GM12878 (cell line): ENCODE results near the gene TFR2. TPM values are rescaled to one million over a fixed set of nuclear protein-coding genes. Genes with fewer than 3 reads are reported as not detected.

Source experiments
- ATAC-seq: fragments of 200-7000 bp; cut with Tn5 transposase; 3 replicates; pipeline ENCODE4 v1.9.1; 2020; ENCODE audit warnings: mild to moderate bottlenecking, moderate library complexity
- BruUV-seq: library from RNA; stranded (reverse); fragments of 400-500 nt; replicated peaks from 2 replicates; lab custom pipeline; 2021; lab: Mats Ljungman, UMichigan
- CTCF ChIA-PET: fragments of 300-600 bp; sonication (Branson Sonifier 250); formaldehyde crosslinking; extraction: SDS; loops from one replicate; lab custom pipeline; 2021; ENCODE audit warnings: inconsistent platforms; lab: Yijun Ruan, JAX
- POLR2A ChIA-PET: fragments of 350-600 bp; formaldehyde crosslinking; extraction: SDS; loops from one replicate; lab custom pipeline; 2021; ENCODE audit warnings: inconsistent platforms; lab: Charles Lee
- RAD21 ChIA-PET: fragments of 300-600 bp; sonication (Branson Sonifier 250); formaldehyde crosslinking; loops from one replicate; lab custom pipeline; 2023; ENCODE audit warnings: antibody characterized with exemption; ENCODE audit not compliant: unreplicated experiment; lab: Charles Lee
- SMC1A ChIA-PET: fragments of 300-600 bp; sonication (Branson Sonifier 250); formaldehyde crosslinking; loops from one replicate; lab custom pipeline; 2023; ENCODE audit not compliant: unreplicated experiment, uncharacterized antibody; lab: Charles Lee
- DNase-seq: peaks from one replicate; pipeline ENCODE4 v3.0.0-alpha.2; 2011; ENCODE audit warnings: low read depth, low spot score
- FAIRE-seq: peaks from 3 replicates; lab custom pipeline; 2011; peaks lifted over from hg19 to GRCh38; lab: Jason Lieb, UNC
- H2AFZ ChIP-seq: 2 replicates; pipeline ENCODE4 v1.6.0; 2011; ENCODE audit warnings: low read depth, low read length, control low read depth; ENCODE audit not compliant: control insufficient read depth
- H3K27ac ChIP-seq: 2 replicates; pipeline ENCODE4 v1.5.1; 2011; ENCODE audit warnings: control low read depth; ENCODE audit not compliant: control insufficient read depth, insufficient read depth
- H3K27me3 ChIP-seq, 2 experiments: replicated peaks in 1 of 2; 2 replicates each; pipeline versions ENCODE4 v1.6.0 to v1.6.1; 2011; ENCODE audit warnings: low read length in 1 of 2; ENCODE audit not compliant: control insufficient read depth in 2 of 2, insufficient read depth in 2 of 2
- H3K36me3 ChIP-seq, 2 experiments: 2 replicates each; pipeline ENCODE4 v1.5.1; 2011; ENCODE audit warnings: low read length in 1 of 2; ENCODE audit not compliant: control insufficient read depth in 2 of 2, insufficient read depth in 2 of 2
- H3K4me1 ChIP-seq: 2 replicates; pipeline ENCODE4 v1.6.1; 2011; ENCODE audit warnings: mild to moderate bottlenecking, low read length, moderate library complexity, mixed read lengths; ENCODE audit not compliant: control insufficient read depth, insufficient read depth
- H3K4me2 ChIP-seq: 2 replicates; pipeline ENCODE4 v1.6.0; 2011; ENCODE audit warnings: control low read depth; ENCODE audit not compliant: control insufficient read depth, insufficient read depth
- H3K4me3 ChIP-seq: fragments of 200-600 bp; sonication (generic); 2 replicates; pipeline ENCODE4 v1.5.1; 2016
- H3K79me2 ChIP-seq: 2 replicates; pipeline ENCODE4 v1.6.0; 2011; ENCODE audit warnings: low read length; ENCODE audit not compliant: control insufficient read depth, insufficient read depth
- H3K9ac ChIP-seq: 2 replicates; pipeline ENCODE4 v1.8.0; 2011; ENCODE audit warnings: low read length, control low read depth, mixed read lengths; ENCODE audit not compliant: control insufficient read depth, insufficient read depth
- H3K9me3 ChIP-seq: replicated peaks from 3 replicates; pipeline ENCODE4 v1.5.1; 2011; ENCODE audit warnings: mild to moderate bottlenecking, low read length; ENCODE audit not compliant: control insufficient read depth, insufficient read depth
- H4K20me1 ChIP-seq: 2 replicates; pipeline ENCODE4 v1.6.0; 2011; ENCODE audit not compliant: control insufficient read depth, insufficient read depth
- CREM ChIP-seq: IDR thresholded peaks from 2 replicates; pipeline ENCODE4 v1.6.1; 2014; ENCODE audit warnings: antibody characterized with exemption, low read depth
- CUX1 ChIP-seq: IDR thresholded peaks from 2 replicates; pipeline ENCODE4 v1.6.1; 2012; ENCODE audit warnings: improper control_type of control experiment, low read depth, low read length; ENCODE audit not compliant: insufficient replicate concordance
- ESRRA ChIP-seq: IDR thresholded peaks from 2 replicates; pipeline ENCODE4 v1.6.1; 2012; ENCODE audit warnings: mild to moderate bottlenecking, low read length, improper control_type of control experiment
- FOS ChIP-seq: IDR thresholded peaks from 3 replicates; pipeline ENCODE4 v1.6.1; 2011; ENCODE audit warnings: borderline replicate concordance; ENCODE audit not compliant: insufficient read length; ENCODE audit errors: extremely low read depth
- POLR2AphosphoS2 ChIP-seq: IDR thresholded peaks from 2 replicates; pipeline ENCODE4 v1.6.1; 2011; ENCODE audit warnings: low read depth, mild to moderate bottlenecking, low read length, improper control_type of control experiment, moderate library complexity
- ZBTB4 ChIP-seq: fragments of 450-650 bp; formaldehyde crosslinking; IDR thresholded peaks from 2 replicates; pipeline ENCODE4 v1.4.0; 2022; ENCODE audit warnings: mild to moderate bottlenecking, moderate library complexity
- ZNF687 ChIP-seq: fragments of 450-650 bp; IDR thresholded peaks from 2 replicates; pipeline ENCODE4 v1.6.1; 2017; ENCODE audit warnings: mild to moderate bottlenecking, moderate library complexity
- WGBS: methylation state at CpG from one replicate; pipeline ENCODE4 v1.1.6; 2016; ENCODE audit warnings: low lambda C conversion rate; ENCODE audit not compliant: insufficient replicate concordance, insufficient coverage; ENCODE audit errors: missing lambda C conversion rate; 5-methylcytosine and 5-hydroxymethylcytosine counted together
- in situ Hi-C: fragments of 300-500 bp; cut with MboI; formaldehyde crosslinking; loops from 9 replicates; pipeline ENCODE4 v1.14.3; 2018; ENCODE audit warnings: mixed read lengths
- intact Hi-C: fragments of 100-400 bp; cut with micrococcal nuclease; formaldehyde crosslinking; loops from one replicate; pipeline ENCODE4 v1.14.2; 2022; ENCODE audit not compliant: unreplicated experiment
- polyA plus RNA-seq, 11 experiments: library from polyadenylated mRNA; depleted of rRNA in 4 of 11; unstranded in 6 of 11; stranded (reverse) in 5 of 11; fragments of >200 nt; fragmentation: Nextera tagmentation in 4 of 11; fragmentation: Illumina TruSeq in 1 of 11; extraction: Ambion mirVana in 4 of 11; extraction: Trizol in 1 of 11; gene quantifications; 1 replicate in 1 of 11; 2 replicates in 10 of 11; pipeline versions ENCODE4 v1.2.1 to v1.2.3, GENCODE V29; 2011 to 2016; ENCODE audit warnings: inconsistent platforms in 2 of 11, missing spikeins in 2 of 11, low read depth in 1 of 11
- total RNA-seq, 4 experiments: library from RNA; depleted of rRNA in 3 of 4; stranded (reverse); fragments of >200 nt in 3 of 4; fragmentation: Illumina TruSeq in 1 of 4; extraction: Trizol in 1 of 4; gene quantifications; 2 replicates each; pipeline versions ENCODE4 v1.2.1 to v1.2.3, GENCODE V29; 2013 to 2021

The TFR2 gene
- total and polyA plus RNA-seq, 10 of the 15 experiments (the other 5 are each of a cell fraction or from before 2014, with no cell fraction given) = 0.30 to 7.2 (median 1.8) TPM

- TF ChIP-seq ZBTB4 (CRISPR knock-in tag) (no peak), POLR2AphosphoS2 (no peak), CREM (no peak)
Observed at GRCh38 chr7:100573691-100574361, 67.5 kb downstream of the TFR2 start, which contains the start of gene SAP25 (continued).

GRCh38 chr7:100572949-100573675 lies 68.2 kb downstream of the TFR2 start:
- ChIA-PET CTCF (interaction anchor here (0.7 kb wide), 1 partner anchor 12 kb away, joined by 3 read pairs; no protein-coding TSS in a partner anchor), RAD21 (no interaction called here), SMC1A (no interaction called here), POLR2A (no interaction called here)
- H4K20me1 ChIP-seq = no peaks in the 10 kb centered on the region
- peaks cover 22% of the 10 kb centered on the region for H3K4me1 ChIP-seq
- H3K27me3 ChIP-seq = no peaks in the 10 kb centered on the region
- H3K79me2 ChIP-seq = no peaks in the 10 kb centered on the region
- no peak for DNase-seq
- no peak overlapping the region for H3K27ac ChIP-seq
- H2AFZ ChIP-seq = no peak overlapping the region
- no peak overlapping the region for H3K9ac ChIP-seq
- in situ Hi-C loops = no loop called here
- no peak overlapping the region for H3K4me3 ChIP-seq
- H3K9me3 ChIP-seq = no peaks in the 10 kb centered on the region
- no TSS peak for BruUV-seq
- intact Hi-C loops = no loop called here
- no peak for FAIRE-seq
- no peak for ATAC-seq
- no peak overlapping the region for H3K4me2 ChIP-seq
- H3K36me3 ChIP-seq = peaks cover 0 to 11% of the 10 kb centered on the region in 2 experiments; a peak in 3 of 4 replicates
- 95% methylated on average over 25 of the region's 30 CpGs for WGBS
- TF ChIP-seq ESRRA (no peak), CUX1 (no peak), FOS (no peak), ZNF687 (no peak)
